ENCODE measurements around the gene DRC3. TPM values are rescaled to one million over a fixed set of nuclear protein-coding genes. Genes with fewer than 3 reads are reported as not detected.

DRC3 gene
- under 1 TPM; 0.40 to 0.64 TPM for total RNA-seq

- no peaks in the 10 kb centered on the region for H3K27me3 Mint-ChIP-seq (ENCODE audit: low read depth)
Observed at GRCh38 chr17:17972126-17972951, at the start of gene DRC3, which contains the start of gene TOM1L2. DRC3 (plus strand) TSS chr17:17972862; CDS start chr17:17977599, 4,737 bp downstream. TOM1L2 (minus strand) TSS chr17:17972400; CDS start chr17:17972313, 87 bp downstream.

DNA sequence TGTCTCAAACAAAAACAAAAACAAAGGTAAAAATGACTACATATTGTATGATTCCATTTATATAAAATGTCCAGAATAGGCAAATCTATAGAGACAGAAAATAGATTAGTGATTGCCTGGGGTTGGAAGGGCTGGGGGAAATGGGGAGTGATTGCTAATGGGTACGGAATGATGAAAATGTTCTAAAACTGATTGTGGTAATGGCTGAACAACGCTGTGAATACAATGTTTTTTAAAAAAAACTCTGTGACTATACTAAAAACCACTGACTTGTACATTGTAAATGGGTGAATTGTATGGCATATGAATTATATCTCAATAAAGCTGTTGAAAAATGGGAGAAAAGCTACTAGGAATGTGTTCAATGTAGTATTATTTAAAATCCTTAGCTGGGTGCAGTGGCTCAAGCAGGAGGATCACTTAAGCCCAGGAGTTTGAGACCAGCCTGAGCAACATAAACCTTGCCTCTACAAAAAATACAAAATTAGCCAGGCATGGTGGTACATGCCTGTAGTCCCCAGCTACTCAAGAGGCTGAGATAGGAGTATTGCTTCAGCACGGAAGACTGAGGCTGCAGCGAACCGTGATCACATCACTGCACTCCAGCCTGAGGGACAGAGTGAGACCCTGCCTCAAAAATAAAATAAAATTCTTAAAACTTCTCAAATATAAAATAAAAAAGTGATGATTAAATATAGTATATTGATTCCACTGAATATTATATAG lies 48.4 kb upstream of the DRC3 start:
- Mint-ChIP-seq H3K9me3 (no peaks in the 10 kb centered on the region), H3K27me3 (ENCODE audit: low read depth) (no peaks in the 10 kb centered on the region), H3K36me3 (ENCODE audit: low read depth) (no peaks in the 10 kb centered on the region), H3K27ac (no peak overlapping the region), H3K4me1 (ENCODE audit: low read depth) (peaks cover 12% of the 10 kb centered on the region), H3K4me3 (no peak overlapping the region)
- CTCF ChIA-PET, result interaction anchor here (1.4 kb wide), 1 partner anchor 67 kb away, joined by 4 read pairs; no protein-coding TSS in a partner anchor
- no peak for DNase-seq
- intact Hi-C loops (cut with micrococcal nuclease), result no loop called here

More at GRCh38 chr17:17972126-17972951, at the start of gene DRC3, which contains the start of gene TOM1L2:
- DNase-seq, result peak; percentile 100
- intact Hi-C loops (cut with micrococcal nuclease), result loop anchor here (1.0 to 5.0 kb wide), 10 partner anchors 14 to 380 kb away; partner anchors contain the start of genes ALKBH5, ATPAF2, GID4 and MIEF2
- no peaks in the 10 kb centered on the region for H3K36me3 Mint-ChIP-seq (ENCODE audit: low read depth)
- CTCF ChIA-PET, result interaction anchor here (1.1 to 1.4 kb wide), 2 partner anchors 24 to 54 kb away, joined by 3 to 6 read pairs; no protein-coding TSS in a partner anchor
- H3K27ac Mint-ChIP-seq, result peak within 1 kb of the TSS; percentile 75
- peaks cover 35% of the 10 kb centered on the region for H3K4me1 Mint-ChIP-seq (ENCODE audit: low read depth)
- H3K9me3 Mint-ChIP-seq, result no peaks in the 10 kb centered on the region
- H3K4me3 Mint-ChIP-seq, result peak within 1 kb of the TSS; percentile 90

GRCh38 chr17:17924857-17925250 lies 47.8 kb upstream of the DRC3 start:
- Mint-ChIP-seq H3K27ac (no peak overlapping the region), H3K36me3 (ENCODE audit: low read depth) (no peaks in the 10 kb centered on the region), H3K4me3 (no peak overlapping the region), H3K4me1 (ENCODE audit: low read depth) (peaks cover 10% of the 10 kb centered on the region), H3K9me3 (no peaks in the 10 kb centered on the region), H3K27me3 (ENCODE audit: low read depth) (no peaks in the 10 kb centered on the region)
- DNase-seq, result no peak
- CTCF ChIA-PET, result interaction anchor here (1.4 kb wide), 1 partner anchor 68 kb away, joined by 4 read pairs; no protein-coding TSS in a partner anchor
- intact Hi-C loops (cut with micrococcal nuclease), result no loop called here

- Mint-ChIP-seq H3K27me3 (ENCODE audit: low read depth) (no peaks in the 10 kb centered on the region), H3K27ac (no peak overlapping the region), H3K9me3 (no peaks in the 10 kb centered on the region), H3K4me1 (ENCODE audit: low read depth) (peaks cover 7% of the 10 kb centered on the region), H3K36me3 (ENCODE audit: low read depth) (no peaks in the 10 kb centered on the region), H3K4me3 (no peak overlapping the region)
- DNase-seq, result no peak
- intact Hi-C loops (cut with micrococcal nuclease), result no loop called here
- CTCF ChIA-PET, result interaction anchor here (0.5 to 0.9 kb wide), 4 partner anchors 11 to 571 kb away, joined by 3 to 8 read pairs (median 4); no protein-coding TSS in a partner anchor
Observed at GRCh38 chr17:17926036-17926435, 46.6 kb upstream of the DRC3 start.

DNA sequence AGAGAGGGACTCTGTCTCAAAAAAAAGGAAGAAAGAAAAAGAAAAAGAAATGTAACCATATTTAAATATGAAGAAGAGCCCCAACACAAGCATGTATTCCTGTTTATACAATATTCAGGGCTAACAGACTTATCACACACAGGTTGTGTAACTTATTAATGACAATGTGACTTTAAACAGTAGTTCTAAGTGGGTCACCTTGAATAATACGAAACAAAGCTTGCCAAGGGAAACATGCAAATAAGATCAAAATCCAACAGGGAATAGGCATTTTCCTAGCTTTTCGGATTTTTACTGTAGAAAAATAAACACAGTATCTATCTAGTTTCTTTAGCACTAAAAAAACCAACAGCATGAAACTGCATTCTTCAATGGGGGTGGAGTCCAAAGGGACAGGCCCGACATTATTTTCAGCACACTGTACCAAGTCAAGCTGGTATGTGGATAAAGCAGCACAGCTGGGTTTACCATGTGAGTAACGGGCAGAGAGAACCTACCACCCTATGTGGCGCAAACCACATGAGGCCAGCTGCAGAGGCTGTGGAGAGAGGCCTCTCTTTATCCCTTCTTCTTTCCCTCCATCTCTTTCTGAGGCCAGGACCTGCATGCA lies 45.7 kb upstream of the DRC3 start:
- DNase-seq, result no peak
- Mint-ChIP-seq H3K27me3 (ENCODE audit: low read depth) (no peaks in the 10 kb centered on the region), H3K27ac (no peak overlapping the region), H3K36me3 (ENCODE audit: low read depth) (no peaks in the 10 kb centered on the region), H3K4me3 (no peak overlapping the region), H3K4me1 (ENCODE audit: low read depth) (peaks cover 4% of the 10 kb centered on the region), H3K9me3 (no peaks in the 10 kb centered on the region)
- CTCF ChIA-PET, result interaction anchor here (0.5 to 1.4 kb wide), 5 partner anchors 8 to 572 kb away, joined by 3 to 4 read pairs (median 3); no protein-coding TSS in a partner anchor
- intact Hi-C loops (cut with micrococcal nuclease), result no loop called here

GRCh38 chr17:17928398-17929287 lies 44.0 kb upstream of the DRC3 start:
- H3K4me1 Mint-ChIP-seq (ENCODE audit: low read depth), result peaks cover 7% of the 10 kb centered on the region
- no peaks in the 10 kb centered on the region for H3K27me3 Mint-ChIP-seq (ENCODE audit: low read depth)
- no peak for DNase-seq
- intact Hi-C loops (cut with micrococcal nuclease), result no loop called here
- H3K9me3 Mint-ChIP-seq, result no peaks in the 10 kb centered on the region
- no peak overlapping the region for H3K4me3 Mint-ChIP-seq
- H3K27ac Mint-ChIP-seq, result no peak overlapping the region
- no peaks in the 10 kb centered on the region for H3K36me3 Mint-ChIP-seq (ENCODE audit: low read depth)
- CTCF ChIA-PET, result interaction anchor here (1.7 kb wide), 1 partner anchor 10 kb away, joined by 6 read pairs; no protein-coding TSS in a partner anchor

DNA sequence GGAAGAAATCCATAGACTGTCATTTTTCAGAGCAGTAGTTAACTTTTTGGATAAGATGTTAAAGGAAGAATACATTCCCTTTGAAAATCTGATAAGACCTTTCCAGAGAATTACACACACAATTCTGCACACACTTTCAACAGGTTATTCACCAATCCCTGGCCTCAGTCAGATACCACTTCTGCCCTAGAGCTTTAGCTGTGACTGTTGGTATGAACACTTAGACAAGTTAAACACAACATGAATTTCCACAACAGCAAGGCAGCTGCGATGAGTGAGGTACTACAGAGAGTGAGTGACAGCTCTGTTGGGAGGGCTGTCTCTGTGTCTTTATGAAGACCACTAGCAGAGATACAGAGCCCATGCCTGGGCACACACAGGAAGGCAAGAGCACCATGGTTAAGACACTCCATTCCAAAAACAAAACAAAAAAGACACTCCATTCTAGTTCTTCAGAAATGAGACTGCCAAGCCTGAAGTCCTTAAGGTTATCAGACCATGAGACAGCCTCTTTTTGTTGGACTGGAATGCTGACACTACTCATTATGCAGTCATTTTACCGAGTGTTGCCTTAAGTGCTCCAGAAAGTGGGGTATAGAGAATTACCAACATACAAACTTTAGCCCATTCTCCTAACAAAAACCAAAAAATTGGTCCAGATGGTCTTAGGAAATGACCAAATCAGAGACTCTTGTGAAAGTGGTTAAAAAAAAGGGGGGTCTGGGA lies 42.8 kb upstream of the DRC3 start:
- Mint-ChIP-seq H3K4me3 (no peak overlapping the region), H3K27me3 (ENCODE audit: low read depth) (no peaks in the 10 kb centered on the region), H3K4me1 (ENCODE audit: low read depth) (peaks cover 13% of the 10 kb centered on the region), H3K36me3 (ENCODE audit: low read depth) (no peaks in the 10 kb centered on the region), H3K27ac (no peak overlapping the region), H3K9me3 (no peaks in the 10 kb centered on the region)
- CTCF ChIA-PET, result interaction anchor here (0.8 to 1.7 kb wide), 2 partner anchors 11 to 39 kb away, joined by 3 to 6 read pairs; no protein-coding TSS in a partner anchor
- no peak for DNase-seq
- intact Hi-C loops (cut with micrococcal nuclease), result no loop called here

DNA sequence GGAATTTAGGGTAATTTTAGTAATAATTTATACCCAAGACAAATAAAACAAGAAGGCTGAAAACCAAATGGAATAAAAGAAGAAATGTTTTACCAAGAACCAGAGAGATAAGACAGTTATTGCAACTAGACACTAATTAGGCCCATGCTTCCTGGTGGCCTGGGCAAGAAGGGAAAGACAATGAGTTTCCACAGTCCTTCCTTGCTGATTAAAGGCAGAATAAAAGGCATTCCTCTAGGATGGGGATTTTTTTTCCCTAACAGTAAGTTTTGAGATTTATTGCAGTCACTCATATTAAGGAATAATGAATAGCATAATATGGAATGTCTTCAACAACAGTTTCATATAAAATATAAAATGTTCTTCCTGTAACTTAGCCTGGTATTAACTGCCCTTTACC lies 42.0 kb upstream of the DRC3 start:
- no peak for DNase-seq
- Mint-ChIP-seq H3K36me3 (ENCODE audit: low read depth) (no peaks in the 10 kb centered on the region), H3K27me3 (ENCODE audit: low read depth) (no peaks in the 10 kb centered on the region), H3K4me1 (ENCODE audit: low read depth) (peaks cover 22% of the 10 kb centered on the region), H3K9me3 (no peaks in the 10 kb centered on the region), H3K4me3 (no peak overlapping the region), H3K27ac (no peak overlapping the region)
- CTCF ChIA-PET, result no interaction called here
- intact Hi-C loops (cut with micrococcal nuclease), result no loop called here

DNA sequence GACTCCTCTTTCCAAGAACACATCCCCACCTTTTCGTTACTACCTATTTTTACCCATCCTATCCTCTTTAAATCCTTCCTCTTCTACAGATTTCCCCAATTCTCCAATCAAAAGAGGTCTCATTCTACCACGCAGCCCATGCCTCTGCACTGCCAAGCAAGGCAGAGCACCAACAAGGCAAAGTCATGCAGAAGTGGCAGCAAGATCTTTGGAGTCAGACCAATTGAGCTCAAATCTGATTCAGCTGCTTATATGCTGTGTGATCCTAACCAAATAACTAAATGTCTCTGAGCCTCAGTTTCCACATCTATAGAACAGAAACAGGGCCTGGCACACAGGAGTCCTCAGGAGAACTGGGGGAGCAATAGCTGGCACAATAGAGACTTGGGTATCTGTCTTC lies 41.5 kb upstream of the DRC3 start:
- H3K36me3 Mint-ChIP-seq (ENCODE audit: low read depth), result no peaks in the 10 kb centered on the region
- H3K9me3 Mint-ChIP-seq, result no peaks in the 10 kb centered on the region
- CTCF ChIA-PET, result interaction anchor here (2.8 kb wide), 1 partner anchor 12 kb away, joined by 15 read pairs; no protein-coding TSS in a partner anchor
- no peak for DNase-seq
- no peak overlapping the region for H3K27ac Mint-ChIP-seq
- intact Hi-C loops (cut with micrococcal nuclease), result no loop called here
- no peaks in the 10 kb centered on the region for H3K27me3 Mint-ChIP-seq (ENCODE audit: low read depth)
- H3K4me3 Mint-ChIP-seq, result no peak overlapping the region
- H3K4me1 Mint-ChIP-seq (ENCODE audit: low read depth), result peaks cover 27% of the 10 kb centered on the region

GRCh38 chr17:17933775-17934174 lies 38.9 kb upstream of the DRC3 start:
- intact Hi-C loops (cut with micrococcal nuclease), result no loop called here
- H3K4me3 Mint-ChIP-seq, result no peak overlapping the region
- H3K9me3 Mint-ChIP-seq, result no peaks in the 10 kb centered on the region
- peaks cover 38% of the 10 kb centered on the region for H3K4me1 Mint-ChIP-seq (ENCODE audit: low read depth)
- H3K27me3 Mint-ChIP-seq (ENCODE audit: low read depth), result no peaks in the 10 kb centered on the region
- H3K36me3 Mint-ChIP-seq (ENCODE audit: low read depth), result no peaks in the 10 kb centered on the region
- no peak for DNase-seq
- CTCF ChIA-PET, result interaction anchor here (2.8 kb wide), 1 partner anchor 15 kb away, joined by 15 read pairs; no protein-coding TSS in a partner anchor
- no peak overlapping the region for H3K27ac Mint-ChIP-seq

- H3K4me1 Mint-ChIP-seq (ENCODE audit: low read depth), result peaks cover 38% of the 10 kb centered on the region
- no peak overlapping the region for H3K27ac Mint-ChIP-seq
- H3K9me3 Mint-ChIP-seq, result no peaks in the 10 kb centered on the region
- no peak overlapping the region for H3K4me3 Mint-ChIP-seq
- CTCF ChIA-PET, result interaction anchor here (1.0 kb wide), 1 partner anchor 15 kb away, joined by 3 read pairs; no protein-coding TSS in a partner anchor
- no peaks in the 10 kb centered on the region for H3K36me3 Mint-ChIP-seq (ENCODE audit: low read depth)
- H3K27me3 Mint-ChIP-seq (ENCODE audit: low read depth), result no peaks in the 10 kb centered on the region
- DNase-seq, result no peak
- intact Hi-C loops (cut with micrococcal nuclease), result no loop called here
Observed at GRCh38 chr17:17934214-17934613, 38.4 kb upstream of the DRC3 start.

All from activated naive CD4-positive, alpha-beta T cell treated with anti-CD3 and anti-CD28 coated beads for 36 hours (primary cell).